ENCODE results near the gene COL5A1. TPM values are rescaled to one million over a fixed set of nuclear protein-coding genes. Genes with fewer than 3 reads are reported as not detected.

The COL5A1 gene
- total RNA-seq, 4 donors from 2014 or later = 51.9 to 78.3 (median 62.4) TPM

DNA sequence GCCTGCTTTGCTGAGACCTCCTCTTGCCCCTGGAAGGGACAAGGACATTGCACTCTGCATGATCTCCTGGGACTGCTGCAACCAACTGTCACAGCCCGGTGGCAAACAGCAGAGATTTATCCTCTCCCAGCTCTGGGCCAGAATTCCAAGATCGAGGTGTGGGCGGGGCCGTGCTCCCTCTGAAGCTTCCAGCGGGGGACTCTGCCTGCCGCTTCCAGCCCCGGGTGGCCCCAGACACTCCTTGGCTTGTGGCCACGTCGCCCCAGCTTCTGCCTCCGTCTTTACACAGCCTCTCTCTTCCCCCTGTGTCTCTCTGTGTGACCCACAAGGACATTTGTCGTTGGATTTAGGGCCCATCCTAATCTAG lies 67.1 kb downstream of the COL5A1 start:
- H3K36me3 ChIP-seq = peaks cover 0 to 34% (median 0%) of the 10 kb centered on the region in 3 donors
- no peak overlapping the region for H3K4me3 ChIP-seq
- peaks cover 2 to 89% (median 21%) of the 10 kb centered on the region in 4 donors for H3K4me1 ChIP-seq
- 59 to 63% methylated on average over 11 of the region's 11 CpGs for WGBS, 2 donors
- H3K9me3 ChIP-seq = no peaks in the 10 kb centered on the region
- H3K27me3 ChIP-seq = no peaks in the 10 kb centered on the region
- H3K27ac ChIP-seq = peak overlapping the region in 1 of 4 donors; percentile 75
- no peak for DNase-seq (ENCODE audit: low spot score in 2 of 2)
- TF ChIP-seq POLR2A (IDR thresholded peaks at IDR 0.05) (no peak), EP300 (IDR thresholded peaks at IDR 0.05) (no peak)
- TF ChIP-seq, protein P1, sequence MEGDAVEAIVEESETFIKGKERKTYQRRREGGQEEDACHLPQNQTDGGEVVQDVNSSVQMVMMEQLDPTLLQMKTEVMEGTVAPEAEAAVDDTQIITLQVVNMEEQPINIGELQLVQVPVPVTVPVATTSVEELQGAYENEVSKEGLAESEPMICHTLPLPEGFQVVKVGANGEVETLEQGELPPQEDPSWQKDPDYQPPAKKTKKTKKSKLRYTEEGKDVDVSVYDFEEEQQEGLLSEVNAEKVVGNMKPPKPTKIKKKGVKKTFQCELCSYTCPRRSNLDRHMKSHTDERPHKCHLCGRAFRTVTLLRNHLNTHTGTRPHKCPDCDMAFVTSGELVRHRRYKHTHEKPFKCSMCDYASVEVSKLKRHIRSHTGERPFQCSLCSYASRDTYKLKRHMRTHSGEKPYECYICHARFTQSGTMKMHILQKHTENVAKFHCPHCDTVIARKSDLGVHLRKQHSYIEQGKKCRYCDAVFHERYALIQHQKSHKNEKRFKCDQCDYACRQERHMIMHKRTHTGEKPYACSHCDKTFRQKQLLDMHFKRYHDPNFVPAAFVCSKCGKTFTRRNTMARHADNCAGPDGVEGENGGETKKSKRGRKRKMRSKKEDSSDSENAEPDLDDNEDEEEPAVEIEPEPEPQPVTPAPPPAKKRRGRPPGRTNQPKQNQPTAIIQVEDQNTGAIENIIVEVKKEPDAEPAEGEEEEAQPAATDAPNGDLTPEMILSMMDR (IDR thresholded peaks at IDR 0.05) = no peak

DNA sequence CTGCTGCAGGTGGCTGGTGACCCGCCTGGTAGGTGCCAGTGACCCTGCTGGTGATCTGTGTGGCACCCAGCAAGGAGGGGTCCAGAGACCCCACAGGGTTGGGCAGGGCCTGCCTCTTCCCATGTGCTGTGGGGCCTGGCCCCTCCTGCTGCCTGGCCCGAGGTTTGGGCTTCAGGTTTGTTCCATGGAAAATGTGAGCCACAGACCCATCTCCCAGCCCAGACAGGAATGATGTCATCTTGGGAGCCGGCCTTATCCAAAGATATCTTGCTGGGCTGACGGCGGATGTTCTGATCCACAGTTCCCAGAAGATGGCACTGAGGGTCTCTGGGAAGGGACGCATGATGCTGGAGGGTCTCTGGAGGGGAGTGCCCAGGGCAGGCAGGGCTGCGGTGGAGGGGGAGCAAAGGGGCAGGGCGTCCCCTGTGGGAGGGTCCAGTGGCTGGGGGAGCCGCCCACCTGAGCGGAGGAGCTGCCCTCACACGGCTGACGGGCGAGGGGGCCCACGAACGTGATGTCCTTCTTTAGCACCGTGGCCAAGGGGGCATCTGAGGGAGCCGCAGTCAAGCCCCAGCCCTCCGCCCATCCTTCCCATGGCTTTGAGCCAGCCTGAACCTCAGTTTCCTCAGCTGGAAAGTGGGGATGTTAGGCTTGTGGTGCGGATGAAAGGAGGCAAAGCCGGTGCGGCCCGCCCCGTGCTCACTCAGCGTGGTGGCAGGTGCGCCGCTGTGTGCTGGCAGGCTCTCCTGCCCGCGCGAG lies 68.1 kb downstream of the COL5A1 start:
- no peaks in the 10 kb centered on the region for H3K27me3 ChIP-seq
- no peak for TF ChIP-seq EP300 (IDR thresholded peaks at IDR 0.05)
- TF ChIP-seq, protein P1 (IDR thresholded peaks at IDR 0.05) = no peak
- peaks cover 0 to 39% (median 0%) of the 10 kb centered on the region in 3 donors for H3K36me3 ChIP-seq
- H3K27ac ChIP-seq = peak overlapping the region in 1 of 4 donors; percentile 75
- DNase-seq (ENCODE audit: low spot score in 2 of 2) = peak in 1 of 2 donors; percentile 56
- H3K4me3 ChIP-seq = no peak overlapping the region
- no peaks in the 10 kb centered on the region for H3K9me3 ChIP-seq
- 77 to 80% methylated on average over 23 to 24 of the region's 29 CpGs for WGBS, 2 donors
- H3K4me1 ChIP-seq = peaks cover 2 to 79% (median 21%) of the 10 kb centered on the region in 4 donors

DNA sequence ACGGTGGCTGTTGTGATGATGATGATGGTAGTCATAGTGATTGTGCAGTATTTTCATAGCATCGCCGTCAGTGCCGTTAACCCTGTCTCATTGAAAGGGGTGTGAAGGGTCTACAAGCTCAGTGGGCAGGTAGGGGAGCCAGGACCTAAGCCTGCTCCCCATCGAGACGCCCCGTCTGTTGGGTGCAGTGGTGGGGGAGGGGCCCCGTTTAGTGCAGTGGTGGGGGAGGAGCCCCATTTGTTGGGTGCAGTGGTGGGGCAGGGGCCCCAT lies 68.6 kb downstream of the COL5A1 start:
- TF ChIP-seq POLR2A (IDR thresholded peaks at IDR 0.05) (no peak), EP300 (IDR thresholded peaks at IDR 0.05) (no peak)
- TF ChIP-seq, protein P1 (IDR thresholded peaks at IDR 0.05) = no peak

DNA sequence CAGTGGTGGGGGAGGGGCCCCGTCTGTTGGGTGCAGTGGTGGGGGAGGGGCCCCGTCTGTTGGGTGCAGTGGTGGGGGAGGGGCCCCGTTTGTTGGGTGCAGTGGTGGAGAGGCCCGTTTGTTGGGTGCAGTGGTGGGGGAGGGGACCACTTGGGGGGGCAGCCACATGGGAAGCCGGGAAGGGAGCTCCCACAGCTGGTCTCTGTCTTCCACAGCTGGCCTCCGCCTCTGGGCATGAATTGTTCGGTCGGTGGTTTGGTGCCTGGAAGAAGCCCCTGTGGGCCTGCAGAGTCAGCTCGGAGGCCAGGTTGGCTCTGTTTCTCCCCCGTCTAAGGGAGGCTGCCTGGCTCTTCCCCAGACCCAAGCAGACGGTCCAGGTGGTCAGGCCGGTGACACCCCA lies 69.3 kb downstream of the COL5A1 start:
- Histone ChIP-seq H3K27me3 (no peaks in the 10 kb centered on the region), H3K4me1 (peaks cover 2 to 68% (median 21%) of the 10 kb centered on the region in 4 donors), H3K36me3 (peaks cover 0 to 35% (median 0%) of the 10 kb centered on the region in 3 donors), H3K9me3 (no peaks in the 10 kb centered on the region), H3K4me3 (no peak overlapping the region), H3K27ac (peak overlapping the region in 1 of 4 donors; percentile 50)
- TF ChIP-seq, protein P1 (IDR thresholded peaks at IDR 0.05) = no peak
- TF ChIP-seq EP300 (IDR thresholded peaks at IDR 0.05) (no peak), POLR2A (IDR thresholded peaks at IDR 0.05) (no peak)
- no peak for DNase-seq (ENCODE audit: low spot score in 2 of 2)
- 63 to 69% methylated on average over 8 to 11 of the region's 12 CpGs for WGBS, 2 donors

More for the DNA sequence above, 68.6 kb downstream of the COL5A1 start:
- Histone ChIP-seq H3K4me1 (peaks cover 2 to 75% (median 21%) of the 10 kb centered on the region in 4 donors), H3K27ac (peak overlapping the region in 1 of 4 donors; percentile 75), H3K27me3 (no peaks in the 10 kb centered on the region), H3K36me3 (peaks cover 0 to 34% (median 0%) of the 10 kb centered on the region in 3 donors), H3K9me3 (no peaks in the 10 kb centered on the region), H3K4me3 (no peak overlapping the region)
- WGBS, 2 donors = 74 to 80% methylated on average over 5 to 8 of the region's 8 CpGs
- no peak for DNase-seq (ENCODE audit: low spot score in 2 of 2)

DNA sequence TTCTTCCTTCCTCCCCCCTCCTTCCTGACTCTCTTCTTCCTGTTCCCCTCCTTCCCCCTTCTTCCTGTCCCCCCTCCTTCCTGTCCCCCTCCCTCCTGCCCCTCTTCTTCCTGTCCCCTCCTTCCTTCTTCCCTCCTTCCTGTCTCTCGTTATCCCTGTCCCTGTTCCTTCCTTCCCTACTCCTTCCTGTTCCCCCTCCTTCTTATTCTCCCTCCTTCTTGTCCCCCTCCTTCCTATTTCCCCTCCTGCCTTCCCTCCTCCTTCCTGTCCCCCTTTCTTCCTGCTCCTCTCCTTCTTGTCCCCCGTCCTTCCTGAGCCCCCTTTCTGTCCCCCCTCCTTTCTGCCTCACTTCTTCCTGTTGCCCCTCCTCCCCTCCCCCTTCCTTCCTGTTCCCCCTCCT lies 70.6 kb downstream of the COL5A1 start:
- Histone ChIP-seq H3K36me3 (peaks cover 0 to 44% (median 0%) of the 10 kb centered on the region in 3 donors), H3K9me3 (no peaks in the 10 kb centered on the region), H3K27ac (peak overlapping the region in 2 of 4 donors; percentile 5 to 68), H3K4me3 (no peak overlapping the region), H3K4me1 (peaks cover 2 to 60% (median 12%) of the 10 kb centered on the region in 4 donors), H3K27me3 (no peaks in the 10 kb centered on the region)
- TF ChIP-seq POLR2A (IDR thresholded peaks at IDR 0.05) = no peak
- TF ChIP-seq EP300 (IDR thresholded peaks at IDR 0.05) = no peak
- TF ChIP-seq, protein P1 (IDR thresholded peaks at IDR 0.05) = no peak
- WGBS, 2 donors = 22 to 37% methylated on average over 2 of the region's 2 CpGs
- no peak for DNase-seq (ENCODE audit: low spot score in 2 of 2)

Measured in tibial nerve (tissue), 4 donors.